ENCODE results near the gene PPP2R5A.
A peak's percentile ranks its signal among the peaks of the same experiment; 100 is the strongest.

The PPP2R5A gene

DNA sequence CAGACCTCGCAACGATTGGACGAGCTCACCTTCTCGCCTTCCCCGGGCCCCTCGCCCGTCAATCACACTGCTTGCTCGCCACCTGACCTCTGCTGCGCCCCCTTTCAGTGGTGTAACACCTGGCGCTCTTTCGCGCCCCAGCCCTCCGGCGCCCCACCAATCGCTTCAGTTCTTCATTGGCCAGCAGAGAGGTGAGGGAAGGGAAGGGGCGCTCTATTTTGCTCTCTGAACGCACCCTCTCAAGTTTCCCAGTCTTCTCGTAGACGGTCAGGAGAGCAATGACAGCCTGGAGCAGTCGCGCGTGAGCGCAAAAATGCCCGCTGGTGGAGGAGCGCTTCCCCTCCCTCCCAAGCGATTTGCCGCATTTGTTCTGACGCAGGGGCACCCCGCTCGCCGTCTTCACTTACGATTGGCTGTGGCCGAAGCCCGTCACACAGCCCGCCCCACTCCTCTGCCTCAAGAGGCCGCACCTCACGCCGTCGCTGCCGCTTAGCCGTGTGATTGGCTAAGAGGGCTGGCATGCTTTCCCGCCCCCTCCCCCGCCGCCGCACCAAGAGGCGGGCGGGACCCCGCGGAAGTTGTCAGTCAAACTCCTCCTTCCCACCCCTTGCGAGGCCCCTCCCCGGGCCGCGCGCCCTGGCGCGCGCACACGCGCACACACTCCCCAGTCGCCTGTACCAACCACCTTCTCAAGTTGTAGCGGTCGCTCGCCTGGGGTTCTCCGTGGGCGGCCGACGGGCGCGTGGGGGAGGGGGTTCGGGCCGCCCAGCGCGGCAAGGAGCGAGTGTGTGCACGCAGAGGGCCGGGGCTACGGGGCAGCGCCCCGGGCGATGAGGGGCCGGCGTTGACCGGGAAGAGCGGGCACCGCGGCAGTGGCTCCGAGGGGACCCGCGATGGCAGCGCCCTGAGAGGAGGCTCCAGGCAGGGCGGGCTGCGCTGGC is at the start of gene PPP2R5A:
Gene PPP2R5A, plus strand, starts transcription at position 667 of the 941 bp plus-strand sequence. CDS start 701 bp downstream, outside the sequence.
- DNase-seq (ENCODE audit: low spot score): peak; percentile 98

DNA sequence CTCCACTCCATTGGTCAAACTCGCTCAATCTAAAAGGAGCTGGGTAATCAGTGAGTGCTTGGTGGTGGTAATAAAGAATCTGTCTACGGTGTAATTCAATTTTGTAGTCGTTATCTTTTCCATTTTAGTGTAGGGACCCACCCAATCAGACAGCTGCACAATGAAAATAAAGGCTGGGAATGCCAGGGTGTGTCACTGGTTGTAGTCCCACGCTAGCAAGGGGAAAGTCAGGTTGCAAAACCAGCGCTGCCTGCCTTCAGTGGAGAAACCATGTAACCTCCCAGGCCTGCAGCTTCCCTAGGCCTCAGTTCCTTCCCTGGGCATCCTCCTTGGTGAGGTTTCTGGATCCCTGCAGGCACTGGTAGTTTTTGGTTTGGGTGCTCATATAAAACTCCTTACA is 49.4 kb upstream of the PPP2R5A start:
- DNase-seq (ENCODE audit: low spot score): no peak

DNA sequence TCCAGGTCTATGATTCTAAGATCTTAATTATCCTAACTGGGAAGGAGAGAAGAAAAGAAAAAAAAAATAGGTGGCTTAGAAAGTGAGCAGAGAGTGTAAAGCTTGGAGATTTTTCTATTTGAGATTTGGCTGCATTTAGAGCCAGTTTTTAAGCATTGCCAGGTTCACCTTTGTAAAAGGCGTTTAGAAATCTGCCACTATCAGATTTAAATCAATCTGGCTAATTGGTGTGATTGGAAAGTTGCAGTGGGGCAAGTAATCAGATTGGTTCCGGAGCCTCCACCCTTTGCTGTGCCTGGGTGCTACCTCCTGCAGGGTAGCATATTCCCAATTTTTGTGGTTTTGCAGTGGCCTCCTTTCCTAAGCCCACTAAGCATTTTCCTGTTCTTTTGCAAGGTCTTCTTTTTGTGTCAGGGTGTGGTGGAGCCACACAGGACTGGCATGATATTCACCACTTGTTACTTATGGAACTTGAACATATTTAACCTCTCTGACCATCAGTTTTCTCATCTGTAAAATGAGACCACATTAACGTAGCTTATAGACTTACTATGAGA is 48.5 kb upstream of the PPP2R5A start:
- DNase-seq (ENCODE audit: low spot score): no peak

DNA sequence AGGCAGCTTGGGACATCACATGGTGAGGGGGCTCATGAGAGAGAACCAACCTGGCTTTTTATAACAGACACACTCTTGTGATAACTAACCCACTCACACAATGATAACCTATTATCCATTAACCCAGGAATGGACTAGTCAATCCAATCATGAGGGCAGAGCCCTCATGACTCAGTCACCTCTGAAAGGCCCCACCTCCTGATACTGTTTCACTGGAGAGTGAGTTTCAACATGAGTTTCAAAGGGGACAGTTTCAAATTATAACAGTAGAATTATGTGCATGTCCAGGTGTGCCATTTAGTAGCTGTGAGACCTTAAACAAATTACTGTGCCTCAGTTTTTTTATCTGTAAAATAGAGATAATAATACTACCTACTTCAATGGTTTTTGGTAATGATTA is 47.6 kb upstream of the PPP2R5A start:
- DNase-seq (ENCODE audit: low spot score): no peak

DNA sequence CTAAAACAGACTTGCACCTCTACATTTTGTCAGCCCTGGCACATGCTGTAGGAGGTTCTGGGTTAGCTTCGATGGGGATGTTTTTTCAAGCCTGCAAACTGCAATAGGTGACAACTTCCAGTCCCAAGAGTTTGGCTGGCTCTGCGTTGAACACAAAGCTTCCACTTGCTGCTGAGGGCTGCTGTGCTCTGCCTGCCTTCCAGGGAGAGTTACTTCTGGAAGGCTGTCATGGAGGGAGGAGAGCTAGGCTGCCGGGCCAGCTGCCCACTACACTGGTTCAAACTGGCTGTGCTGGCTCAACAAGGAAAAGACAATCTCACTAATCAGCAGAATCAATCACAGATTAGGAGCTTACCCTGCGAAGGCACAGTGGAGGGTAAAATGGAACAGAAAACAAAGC is 46.7 kb upstream of the PPP2R5A start:
- no peak for DNase-seq (ENCODE audit: low spot score)

DNA sequence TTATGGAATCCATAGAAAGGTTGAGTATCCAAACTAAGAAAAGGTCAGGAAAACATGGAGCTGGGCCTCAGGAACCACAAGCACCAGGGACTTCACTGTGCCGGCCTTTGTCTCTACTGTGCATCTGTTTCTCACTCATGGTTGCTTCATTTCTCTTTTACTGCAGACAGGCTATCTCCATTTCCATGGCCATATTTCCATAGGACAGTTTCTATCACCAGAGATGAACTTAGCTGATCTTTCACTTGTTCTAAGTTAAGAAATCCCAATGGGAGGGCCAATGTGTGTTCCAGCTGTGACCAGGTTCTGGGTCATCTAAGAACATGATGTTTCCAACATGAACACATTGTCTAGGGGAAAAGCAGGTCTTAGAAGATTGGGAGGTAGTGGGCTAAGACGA is 43.7 kb upstream of the PPP2R5A start:
- DNase-seq (ENCODE audit: low spot score): no peak

DNA sequence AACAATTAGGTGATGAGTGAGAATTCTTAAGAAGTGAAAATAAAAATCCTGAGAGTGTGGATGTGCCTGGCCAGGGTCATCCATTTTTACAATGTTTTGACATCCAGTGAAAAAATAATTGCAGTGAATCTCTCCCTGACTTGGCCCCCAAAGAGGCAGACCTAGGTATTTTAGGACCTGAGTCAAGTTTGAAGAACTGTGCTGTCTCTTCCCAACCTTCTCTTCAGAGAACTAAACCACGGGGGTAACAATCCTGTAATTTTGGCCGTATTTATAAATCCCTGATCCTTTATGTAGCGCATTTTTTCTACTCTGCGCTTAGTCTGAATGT is 43.3 kb upstream of the PPP2R5A start:
- no peak for DNase-seq (ENCODE audit: low spot score)

DNA sequence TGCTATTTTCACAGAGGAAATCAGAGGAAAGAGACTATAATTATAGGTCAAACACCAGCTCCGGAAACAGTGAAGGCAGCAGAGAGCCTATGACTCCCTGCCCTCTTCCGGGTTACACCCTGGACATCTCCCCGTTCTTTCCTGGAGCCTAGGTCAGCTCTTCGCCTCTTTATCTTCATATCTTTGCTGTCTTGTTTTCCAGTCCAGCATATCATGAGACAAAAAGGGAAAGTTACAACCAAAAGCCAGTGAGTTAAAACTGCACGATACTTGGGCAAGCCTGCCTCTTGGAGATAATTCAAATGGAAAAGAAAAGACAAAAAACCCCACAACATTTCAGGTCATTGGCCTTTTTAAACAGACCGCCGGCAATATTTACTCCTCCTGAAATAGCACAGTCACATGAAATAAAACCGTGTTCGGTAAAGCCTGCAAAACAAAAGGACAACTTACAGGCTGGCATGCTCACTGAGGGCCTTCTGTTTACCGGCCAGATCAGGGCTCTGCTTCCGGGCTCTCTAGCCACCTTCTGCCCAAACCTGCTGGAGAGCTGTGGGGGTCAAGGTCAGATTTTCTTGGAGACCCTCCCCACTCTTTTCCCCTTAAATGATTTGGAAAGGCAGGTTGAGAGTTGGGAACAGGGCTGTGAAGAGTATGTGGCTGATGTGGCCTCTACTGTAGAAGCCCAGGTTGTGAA is 42.8 kb upstream of the PPP2R5A start:
- DNase-seq (ENCODE audit: low spot score): no peak

DNA sequence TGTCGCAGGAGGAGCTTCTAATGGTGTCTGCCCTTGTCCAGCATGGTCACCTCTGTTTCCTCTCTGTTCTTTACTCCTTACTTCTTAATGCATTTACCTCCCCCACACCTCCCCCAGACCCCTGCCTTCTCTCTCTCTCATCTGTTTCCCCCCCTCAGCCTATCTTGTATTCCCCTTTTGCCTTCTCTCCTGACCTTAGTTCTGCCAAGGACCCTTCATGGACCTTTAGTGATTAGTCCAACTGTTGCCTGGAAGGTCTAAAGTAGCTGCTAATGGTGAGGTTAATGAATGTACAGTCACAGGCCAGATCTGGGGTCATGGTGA is 42.3 kb upstream of the PPP2R5A start:
- no peak for DNase-seq (ENCODE audit: low spot score)

DNA sequence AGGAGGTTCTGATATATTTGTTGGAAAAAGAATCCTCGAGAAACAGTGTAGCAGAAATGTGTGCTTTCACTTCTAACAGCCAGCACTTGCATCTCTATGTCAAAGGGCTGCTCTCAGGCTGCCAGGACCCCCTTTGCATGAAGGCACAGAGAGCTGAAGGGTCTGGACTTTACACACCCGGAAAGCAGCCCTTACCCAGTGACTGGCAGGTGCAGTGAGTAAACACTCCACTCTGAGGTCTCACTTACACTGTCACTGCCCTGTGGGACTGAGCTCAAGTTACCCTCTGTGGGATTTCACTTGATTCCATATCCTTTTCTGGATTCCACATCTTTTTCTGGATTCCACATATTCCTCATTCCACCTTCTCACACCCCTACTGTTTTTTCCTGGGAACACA is 40.8 kb upstream of the PPP2R5A start:
- no peak for DNase-seq (ENCODE audit: low spot score)

DNA sequence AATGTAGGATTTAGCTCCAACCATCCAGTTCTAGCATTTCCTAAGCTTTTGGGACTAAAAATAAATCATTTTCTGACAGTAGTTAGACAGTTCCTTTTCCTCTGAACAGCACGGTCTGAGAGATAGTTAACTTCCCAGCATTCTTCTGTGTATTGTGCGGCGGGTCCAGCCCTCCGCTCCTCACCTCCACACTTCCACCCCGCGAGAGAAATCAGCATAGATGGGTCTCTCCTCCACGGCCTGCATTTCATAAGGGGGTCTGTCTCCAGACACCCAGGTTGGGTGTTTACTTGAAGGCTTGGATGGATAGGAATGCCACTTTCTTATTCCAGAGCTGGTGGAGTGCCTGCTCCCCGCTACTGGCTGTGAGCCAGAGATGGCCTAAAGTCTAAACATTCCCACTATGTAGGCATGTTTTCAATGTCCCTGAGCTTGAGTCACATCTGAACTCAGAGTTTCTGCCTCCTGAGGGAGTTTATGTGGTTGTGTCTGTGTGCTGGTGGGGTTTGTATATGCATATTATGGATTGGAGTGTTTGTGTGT is 38.0 kb upstream of the PPP2R5A start:
- DNase-seq (ENCODE audit: low spot score): peak; percentile 39

DNA sequence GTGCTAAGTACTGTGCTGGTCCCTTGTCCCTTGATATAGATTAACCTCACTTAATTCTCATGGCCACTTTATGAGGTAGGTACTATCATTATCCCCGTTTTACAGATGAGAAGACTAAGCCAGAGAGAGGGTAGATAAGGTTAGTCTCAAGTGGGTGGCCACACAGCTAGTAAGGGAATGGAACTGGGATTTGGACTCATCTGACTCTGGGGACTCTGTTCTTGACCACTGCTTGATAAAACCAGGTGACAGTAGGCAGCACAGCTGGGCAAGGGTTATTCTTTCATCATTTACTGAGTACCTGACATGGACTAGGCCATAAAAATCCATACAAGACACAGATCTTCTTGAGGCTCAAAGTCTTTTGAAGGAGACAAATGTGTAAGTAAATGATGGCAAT is 37.2 kb upstream of the PPP2R5A start:
- DNase-seq (ENCODE audit: low spot score): no peak

DNA sequence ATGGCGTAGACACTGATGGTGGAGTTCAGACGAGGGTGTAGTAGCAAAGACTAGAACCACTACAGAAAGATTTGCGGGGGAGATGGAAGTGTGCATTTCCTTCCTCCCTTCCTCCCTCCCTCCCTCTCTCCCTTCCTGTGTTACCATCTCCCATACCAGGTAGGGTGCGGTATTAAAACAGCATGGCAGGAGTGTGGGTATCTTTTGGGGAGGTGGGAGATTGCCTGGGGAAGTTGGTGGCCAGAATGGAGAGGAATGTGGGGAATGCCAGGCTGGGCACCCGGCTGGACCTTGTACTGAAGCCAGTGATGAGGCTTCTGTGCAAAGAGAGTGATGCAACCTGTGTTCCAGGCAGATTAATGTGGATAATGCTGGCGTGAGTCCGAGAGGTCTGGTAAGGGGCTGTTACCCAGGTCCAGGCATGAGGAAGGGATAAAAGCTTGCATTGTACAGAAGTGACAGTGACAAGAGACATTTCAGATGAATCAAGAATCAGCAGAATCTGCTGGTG is 30.3 kb upstream of the PPP2R5A start:
- DNase-seq (ENCODE audit: low spot score): no peak

DNA sequence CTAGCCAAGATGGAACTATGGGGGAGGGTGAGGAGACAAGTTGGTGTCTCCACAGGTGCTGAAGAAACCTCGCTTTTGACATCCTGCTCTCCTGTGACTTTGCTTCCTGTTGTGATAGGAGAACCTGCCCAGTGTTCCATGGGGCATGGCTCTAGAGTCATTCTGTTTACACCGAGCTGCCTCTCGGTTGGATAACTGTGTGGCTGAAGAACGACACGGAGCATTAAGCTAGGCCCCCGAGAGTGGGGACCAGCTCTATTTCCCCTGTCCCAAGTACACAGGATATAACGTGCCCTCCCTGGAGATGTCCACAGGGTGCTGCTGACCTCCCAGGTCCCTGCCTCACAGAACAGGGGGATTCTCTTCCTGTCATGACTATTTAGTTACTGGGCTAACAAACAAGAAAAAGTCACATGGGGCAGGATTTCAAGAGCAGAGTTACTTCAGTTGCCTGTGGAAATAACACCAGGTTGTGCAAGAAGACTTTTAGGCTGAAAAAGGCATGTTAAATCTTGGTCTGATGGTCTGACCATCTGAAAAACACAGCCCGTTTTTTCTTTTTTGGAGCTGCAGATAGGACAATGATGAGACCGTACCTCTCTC is 29.4 kb upstream of the PPP2R5A start:
- no peak for DNase-seq (ENCODE audit: low spot score)

DNA sequence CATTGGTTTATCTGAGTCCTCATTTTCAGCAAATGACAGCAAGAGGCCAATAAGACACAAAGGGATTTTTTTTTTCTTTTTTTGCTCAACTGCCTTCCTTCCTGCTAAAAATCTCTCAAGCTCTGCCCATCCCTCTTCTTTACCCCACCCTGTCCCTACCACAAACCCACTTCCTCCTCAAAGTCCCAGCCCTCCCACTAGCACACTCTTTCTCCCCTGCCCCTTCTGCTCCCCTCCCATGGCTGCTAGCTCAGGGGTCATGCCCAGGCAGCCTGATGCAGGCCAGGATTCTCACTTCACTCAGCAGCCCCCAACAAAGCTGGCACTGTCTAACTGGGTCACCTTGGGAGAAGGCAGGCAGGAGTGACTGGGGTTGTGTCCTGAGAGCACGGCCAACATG is 28.8 kb upstream of the PPP2R5A start:
- DNase-seq (ENCODE audit: low spot score): no peak

DNA sequence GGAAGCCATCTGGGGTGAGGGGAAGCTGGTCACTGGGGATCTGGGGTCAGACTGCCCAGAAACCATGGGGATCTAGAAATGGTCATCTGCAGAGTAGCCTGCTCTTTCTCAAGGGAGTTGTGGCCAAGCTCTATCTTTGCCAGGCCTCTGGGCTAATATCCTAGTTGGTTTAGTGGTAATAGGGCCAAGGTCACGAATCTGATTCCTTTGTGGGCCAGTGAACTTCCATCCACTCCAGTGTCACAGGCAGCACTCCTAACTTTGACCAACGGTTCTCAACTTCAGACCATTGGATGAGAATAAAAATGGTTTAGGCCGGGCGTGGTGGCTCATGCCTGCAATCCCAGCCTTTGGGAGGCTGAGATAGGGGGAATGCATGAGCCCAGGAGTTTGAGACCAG is 28.1 kb upstream of the PPP2R5A start:
- DNase-seq (ENCODE audit: low spot score): no peak

DNA sequence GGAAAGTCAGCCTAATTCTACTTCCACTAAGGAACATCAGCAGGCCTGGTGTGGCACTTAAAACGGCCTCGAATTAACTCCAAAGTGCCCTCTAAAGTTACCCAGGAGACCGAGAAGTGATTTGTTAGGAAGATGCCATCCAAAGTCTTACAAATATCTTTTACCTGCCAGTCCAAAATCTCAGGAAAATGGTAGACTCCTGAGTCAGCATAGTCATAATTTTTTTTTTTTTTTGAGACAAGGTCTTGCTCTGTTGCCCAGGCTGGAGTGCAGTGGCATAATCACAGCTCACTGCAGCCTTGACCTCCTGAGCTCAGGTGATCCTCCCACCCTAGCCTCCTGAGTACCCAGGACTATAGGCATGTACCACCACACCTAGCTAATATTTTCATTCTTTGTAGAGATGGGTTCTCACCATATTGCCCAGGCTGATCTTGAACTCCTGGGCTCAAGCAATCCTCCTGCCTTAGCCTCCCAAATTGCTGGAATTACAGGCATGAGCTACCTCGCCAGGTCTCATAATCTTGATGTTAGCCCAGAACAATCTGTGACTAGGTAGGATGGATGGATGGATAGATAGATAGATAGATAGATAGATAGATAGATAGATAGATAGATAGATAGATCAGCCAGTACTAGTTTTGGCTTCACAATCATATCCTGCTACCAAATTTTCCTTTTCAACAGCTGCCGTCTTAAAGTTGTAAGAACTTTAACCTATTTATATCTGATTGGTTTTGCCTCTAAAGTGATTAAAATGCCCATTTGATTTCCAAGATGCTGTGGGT is 25.3 kb upstream of the PPP2R5A start:
- DNase-seq (ENCODE audit: low spot score): no peak

DNA sequence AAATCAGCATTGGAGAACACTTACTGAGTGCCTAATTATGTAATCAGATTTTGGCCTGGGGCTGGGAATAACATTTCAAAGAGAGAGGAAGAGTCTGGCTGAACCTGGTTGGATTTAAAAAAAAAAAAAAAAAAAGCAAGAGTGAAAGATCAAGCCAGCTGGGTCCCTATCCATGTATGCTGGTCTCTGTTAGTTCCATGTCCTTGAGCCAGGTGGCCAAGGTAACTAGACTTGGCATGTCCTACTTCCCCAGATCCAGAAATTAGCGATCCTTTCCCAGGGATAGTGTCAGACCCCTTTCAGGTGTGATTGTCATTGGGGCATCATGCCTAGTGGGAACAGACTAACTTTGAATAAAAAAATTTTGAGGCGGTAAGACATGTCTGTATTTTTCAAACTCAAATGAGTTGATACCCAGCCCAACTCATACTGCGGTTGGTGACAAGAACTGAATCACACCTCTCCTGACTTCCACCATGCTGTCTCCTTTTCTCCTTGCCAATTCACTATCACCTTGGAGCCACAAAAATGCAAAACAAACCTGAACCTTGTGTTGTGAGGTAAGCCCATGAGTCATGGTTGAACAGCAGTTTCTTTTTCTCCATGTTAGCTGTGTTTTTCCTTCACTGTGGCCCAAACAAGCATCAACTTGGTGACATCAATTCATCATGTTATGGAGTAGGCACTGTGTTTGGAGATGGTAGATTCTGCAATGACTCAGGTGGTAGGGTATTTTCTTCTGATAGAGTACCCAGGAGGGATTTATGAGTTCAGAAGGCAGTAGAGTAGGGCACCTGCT is 24.5 kb upstream of the PPP2R5A start:
- DNase-seq (ENCODE audit: low spot score): no peak

DNA sequence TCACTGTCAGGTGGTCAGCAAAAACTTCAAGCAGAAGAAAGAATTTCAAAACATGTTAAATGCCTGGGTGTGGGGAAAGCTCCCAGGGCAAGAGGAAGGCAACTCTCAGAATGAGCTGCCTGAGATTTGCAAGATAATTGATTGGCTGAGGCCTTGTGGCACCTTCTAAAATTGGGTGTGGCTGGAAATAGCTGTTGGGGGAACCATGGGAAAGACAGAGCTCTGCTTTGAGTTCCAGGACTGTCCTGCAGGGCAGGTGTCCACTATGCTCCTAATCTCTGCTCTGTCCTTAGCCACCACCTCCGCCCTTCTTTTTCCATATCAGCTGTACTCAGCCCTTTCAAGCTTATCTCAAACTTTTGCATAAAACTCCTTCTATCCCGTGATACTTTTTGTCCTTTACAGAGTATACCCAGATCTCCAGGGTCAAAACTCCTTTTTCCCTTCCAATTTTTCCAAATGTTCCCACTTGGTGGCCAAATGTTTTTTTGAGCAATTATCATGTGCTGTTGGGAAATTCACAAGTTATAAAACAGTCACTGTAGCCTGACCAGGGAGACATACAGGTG is 23.8 kb upstream of the PPP2R5A start:
- no peak for DNase-seq (ENCODE audit: low spot score)

DNA sequence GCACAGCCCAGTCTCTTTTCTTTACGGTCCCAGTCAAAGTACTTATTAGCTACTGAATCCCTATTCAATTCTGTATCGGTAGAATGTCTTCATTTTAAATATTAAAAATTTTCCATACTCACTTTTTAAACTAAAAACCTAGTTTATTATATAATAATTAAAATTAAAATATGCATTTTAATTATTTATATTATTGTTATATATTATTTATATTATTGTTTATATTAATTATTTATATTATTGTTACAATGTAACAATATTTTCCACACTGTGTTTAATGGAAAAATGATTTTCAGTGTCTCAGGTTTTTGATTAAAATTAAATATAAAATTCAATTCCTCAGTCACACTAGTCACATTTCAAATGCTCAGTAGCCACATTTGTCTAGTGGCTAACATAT is 18.2 kb upstream of the PPP2R5A start:
- no peak for DNase-seq (ENCODE audit: low spot score)
